Measurements from ENCODE around the gene PRKAG2.

PRKAG2 gene

DNA sequence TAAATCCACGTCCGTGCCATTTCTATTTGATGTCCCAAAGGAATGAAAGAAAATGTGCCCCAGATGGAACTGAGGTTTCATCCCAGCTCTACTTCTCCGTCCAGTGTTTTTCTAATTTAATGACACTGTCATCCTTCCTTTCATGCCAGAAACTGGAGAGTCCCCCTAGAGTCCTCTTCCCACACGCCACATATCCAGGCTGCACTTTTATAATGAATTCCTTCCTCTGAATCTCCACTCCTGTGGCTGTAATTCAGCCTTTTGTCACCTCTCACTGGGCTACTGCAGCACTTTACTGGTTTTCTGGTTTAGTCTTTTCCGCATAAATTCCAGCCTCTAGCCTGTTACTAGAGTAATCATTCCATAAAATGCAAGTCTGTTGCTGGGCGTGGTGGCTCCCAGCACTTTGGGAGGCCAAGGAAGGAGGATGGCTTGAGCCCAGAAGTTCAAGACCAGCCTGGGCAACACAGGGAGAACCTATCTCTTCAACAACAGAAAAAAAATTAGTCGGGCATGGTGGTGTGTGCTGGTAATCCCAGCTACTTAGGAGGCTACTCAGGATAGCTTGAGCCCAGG, 214.6 kb downstream of the PRKAG2 start:
- no peak for DNase-seq

DNA sequence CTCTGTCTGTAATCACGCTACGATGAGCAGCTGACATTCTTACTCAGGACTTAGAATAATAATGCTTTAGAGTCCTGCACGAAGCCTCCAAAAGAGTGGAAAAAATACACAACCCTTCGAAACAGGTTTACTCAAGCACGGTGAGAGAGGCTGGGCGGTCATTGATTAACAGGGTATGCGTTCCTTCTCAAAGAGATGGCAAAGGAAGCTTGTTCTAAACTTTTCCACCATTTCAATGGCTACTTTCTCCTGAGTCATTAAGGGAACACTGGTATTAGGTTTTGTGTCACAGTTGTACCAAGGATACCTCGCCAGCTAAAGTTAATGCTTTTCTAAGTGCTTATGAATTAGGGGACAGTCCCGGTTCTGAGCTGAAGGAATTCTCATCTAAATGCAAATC, 215.3 kb downstream of the PRKAG2 start:
- DNase-seq = no peak

DNA sequence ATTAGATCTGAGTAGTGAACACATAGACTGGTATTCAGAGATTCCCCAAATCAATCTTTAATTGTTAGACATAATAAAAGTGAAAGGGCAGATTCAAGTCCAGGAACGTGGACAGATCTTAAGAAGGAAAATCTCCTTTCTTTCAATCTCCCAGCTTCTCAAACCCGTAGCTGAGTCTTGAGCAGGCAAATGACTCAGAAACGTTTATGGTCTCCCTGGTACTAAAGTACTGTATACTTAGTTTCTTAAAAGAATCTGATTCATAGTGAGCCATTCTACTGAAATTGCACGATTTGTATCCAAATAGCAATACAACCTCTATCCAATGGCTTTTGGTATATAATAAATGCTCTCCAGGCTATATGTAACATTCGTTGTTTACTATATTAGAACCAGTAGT, 216.8 kb downstream of the PRKAG2 start:
- no peak for DNase-seq

DNA sequence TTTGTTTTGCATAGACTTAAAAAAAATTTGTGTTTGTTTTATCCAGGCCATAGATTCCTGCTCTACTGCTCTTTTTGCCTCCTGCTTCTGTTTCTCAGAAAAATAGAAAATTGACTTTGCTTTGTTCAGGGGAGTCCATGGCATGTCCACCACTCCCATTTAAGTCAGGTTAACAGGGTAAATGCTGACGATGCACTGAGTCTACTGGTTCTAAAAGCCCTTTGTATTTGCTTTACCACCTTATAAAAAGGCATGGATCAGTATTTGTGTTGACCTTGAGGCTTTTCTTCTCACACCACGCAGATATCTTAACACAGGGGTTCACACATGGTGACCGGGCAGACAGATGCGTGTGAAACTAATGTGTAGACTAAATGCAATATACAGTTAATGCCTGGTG, 217.7 kb downstream of the PRKAG2 start:
- DNase-seq = no peak

DNA sequence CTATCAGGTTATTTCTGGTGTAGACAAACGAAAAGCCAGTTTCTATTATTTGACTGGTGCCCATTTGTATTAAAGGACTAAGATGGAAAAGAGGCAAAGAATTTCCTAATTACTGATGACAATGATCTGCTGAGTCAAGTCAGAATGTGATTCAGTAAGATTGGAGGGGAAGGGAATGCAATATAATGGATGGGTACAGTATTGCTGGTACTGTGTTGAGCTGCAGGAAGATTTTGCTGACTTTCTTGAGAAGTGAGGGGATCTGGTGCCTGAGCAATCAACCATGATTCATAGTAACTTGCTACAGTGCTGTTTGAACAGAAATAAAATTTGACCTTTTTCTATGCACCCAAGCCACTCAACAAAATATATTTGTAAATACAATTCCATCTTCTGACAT, 218.1 kb downstream of the PRKAG2 start:
- no peak for DNase-seq

DNA sequence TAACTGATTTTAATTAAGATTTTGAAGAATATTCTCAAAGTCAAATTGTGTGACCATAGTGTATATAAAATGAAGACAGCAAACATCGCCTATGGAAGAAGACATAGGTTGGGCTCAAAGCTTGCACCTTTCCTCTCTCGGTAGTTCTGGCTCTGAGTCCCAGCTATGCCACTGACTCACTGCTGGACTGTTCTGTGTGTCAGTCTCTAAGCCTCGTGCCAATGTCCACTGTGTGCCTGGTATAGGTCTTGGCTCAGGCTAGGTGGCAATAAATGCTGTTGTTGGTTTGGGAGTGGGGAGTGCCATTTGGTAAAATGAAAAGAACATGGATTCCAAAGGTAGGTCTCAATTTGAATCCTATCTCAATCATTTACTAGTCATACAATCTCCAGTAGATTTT, 219.7 kb downstream of the PRKAG2 start:
- no peak for DNase-seq

DNA sequence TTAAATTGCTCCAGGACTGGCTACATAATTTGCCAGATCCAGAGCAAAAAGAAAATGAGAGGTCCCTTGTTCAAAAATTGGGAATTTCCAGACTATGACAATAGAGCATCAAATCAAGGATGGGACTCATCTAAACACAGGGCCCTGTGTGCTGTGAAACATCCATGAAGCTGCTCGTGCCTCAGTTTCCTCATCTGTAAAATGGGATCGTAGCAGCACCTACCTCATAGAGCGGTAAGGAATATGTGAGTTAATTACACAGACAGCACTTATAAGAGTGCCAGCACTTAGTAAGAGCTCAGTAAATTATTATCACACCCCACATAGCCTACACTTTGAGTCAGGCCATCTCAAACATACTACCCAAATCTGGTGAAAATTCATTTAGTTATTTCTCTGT, 221.4 kb downstream of the PRKAG2 start:
- DNase-seq = no peak

DNA sequence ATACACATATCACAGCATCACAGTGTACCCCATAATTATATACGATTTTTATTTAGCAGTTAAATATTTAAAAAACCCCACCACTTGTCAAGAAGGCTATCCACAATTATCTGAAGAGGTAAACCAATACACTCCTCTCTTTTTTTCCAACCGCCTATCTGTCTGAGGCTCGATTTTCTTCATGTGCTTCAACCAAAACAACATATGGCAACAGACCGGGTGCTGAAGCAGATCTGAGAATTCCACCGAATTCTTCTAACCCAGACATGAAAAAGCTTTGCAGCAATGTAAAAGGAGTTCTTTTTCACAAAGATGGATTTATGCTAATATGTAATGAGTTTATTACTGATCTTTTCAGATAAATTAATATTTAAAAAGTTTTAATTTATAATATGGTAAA, 224.8 kb downstream of the PRKAG2 start:
- no peak for DNase-seq

DNA sequence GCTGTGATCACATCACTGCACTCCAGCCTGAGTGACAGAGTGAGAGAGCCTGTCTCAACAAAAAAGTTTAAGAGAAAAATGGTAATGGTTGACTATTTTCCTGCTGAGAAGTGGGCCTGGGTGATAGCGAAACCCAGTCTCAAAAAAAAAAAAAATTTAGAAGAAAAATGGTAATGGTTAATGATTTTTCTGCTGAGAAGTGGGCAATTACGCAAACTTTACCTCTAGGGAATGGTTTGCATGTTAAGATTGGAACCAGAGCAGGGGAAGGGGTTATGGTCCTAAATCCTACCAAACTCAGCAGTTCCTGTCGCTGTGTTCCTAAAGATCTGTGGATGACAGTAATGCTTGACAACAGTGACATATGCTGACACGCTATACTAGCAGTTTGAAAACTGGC, 226.8 kb downstream of the PRKAG2 start:
- DNase-seq = no peak

DNA sequence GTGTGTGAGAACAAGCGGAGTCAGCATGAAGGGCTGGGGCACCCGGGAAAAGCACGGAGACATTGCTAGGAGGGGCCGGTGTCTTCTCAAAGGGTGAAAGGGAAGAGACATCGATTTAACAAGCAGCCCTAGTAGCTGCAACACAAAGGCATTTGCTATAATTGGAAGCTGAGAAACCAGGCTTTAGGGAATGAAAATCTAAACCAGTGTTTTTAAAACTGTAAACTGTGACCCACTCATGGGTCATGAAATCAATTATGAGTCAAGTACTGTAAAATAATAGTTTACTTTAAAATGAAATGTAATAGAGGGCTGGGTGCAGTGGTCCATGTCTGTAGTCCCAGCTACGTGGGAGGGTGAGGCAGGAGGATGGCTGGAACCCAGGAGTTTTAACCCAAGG, 228.5 kb downstream of the PRKAG2 start:
- DNase-seq = no peak

DNA sequence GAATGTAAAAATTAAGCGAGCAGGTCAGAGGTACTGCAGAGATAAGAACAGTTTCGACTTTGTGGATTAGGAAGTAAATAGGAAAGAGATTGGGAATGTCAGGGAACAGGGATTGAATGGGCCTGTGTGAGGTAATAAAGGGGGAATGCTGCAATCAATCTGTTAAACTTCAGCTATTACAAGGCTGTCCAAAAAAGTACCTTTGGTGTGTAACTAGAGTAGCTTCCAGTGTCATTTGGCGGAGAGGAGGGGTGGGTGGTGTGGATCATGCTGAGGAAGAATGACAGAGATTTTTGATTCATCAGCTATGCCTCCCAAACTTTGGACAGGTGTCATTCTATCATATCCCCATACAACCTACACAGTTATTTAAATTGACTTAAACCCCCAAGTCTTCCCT, 229.0 kb downstream of the PRKAG2 start:
- DNase-seq = no peak

DNA sequence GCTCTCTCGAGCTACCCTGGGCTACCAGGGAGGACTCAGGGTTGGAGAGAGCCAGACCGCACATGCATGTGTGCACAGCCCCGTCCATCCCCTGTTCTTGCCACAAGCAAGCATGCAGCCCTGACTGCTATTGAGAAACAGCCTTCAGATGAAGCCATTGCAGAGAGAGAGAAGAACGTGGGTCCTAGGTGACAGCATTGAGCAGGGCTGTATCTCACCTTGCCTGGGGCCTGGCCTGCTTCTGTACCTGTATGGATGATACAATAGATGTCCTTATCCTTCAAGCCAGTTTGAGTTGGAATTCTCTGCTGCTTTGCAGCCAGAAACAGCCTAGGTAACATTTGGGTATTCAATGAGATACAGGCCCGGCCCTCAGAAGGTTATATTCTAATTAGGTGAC, 229.9 kb downstream of the PRKAG2 start:
- DNase-seq = no peak

DNA sequence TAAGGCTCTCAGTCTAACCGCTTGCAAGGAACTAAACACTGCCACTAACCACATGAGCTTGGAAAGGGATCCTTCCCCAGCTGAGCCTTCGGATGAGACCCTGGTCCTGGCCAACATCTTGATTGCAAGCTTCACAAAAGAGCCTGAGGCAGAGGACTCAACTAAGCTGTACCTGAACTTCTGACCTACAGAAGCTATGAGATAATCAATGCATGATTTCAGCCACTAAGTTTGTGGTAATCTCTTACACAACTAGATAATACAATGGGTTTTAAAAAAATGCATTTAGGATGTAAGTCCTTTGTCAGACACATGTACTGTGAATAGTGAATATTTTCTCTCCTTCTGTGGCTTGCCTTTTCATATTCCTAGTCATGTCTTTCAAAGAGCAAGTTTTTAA, 231.6 kb downstream of the PRKAG2 start:
- DNase-seq = no peak

DNA sequence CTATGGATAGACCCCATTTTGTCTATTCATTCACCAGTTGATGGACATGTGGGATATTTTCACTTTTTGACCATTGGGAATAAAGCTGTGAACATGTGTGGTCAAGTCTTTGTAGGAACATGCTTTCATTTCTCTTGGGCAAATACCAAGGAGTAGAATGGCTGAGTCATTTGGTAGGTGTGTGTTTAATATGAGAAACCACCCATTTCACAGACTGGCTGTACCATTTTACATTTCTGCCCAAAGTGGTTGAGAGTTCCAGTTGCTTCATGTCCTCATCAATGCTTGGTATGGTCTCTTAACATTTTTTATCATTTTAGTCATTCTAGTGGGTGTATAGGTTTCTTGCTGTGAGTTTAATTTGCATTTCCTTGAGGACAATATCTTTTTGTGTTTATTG, 232.4 kb downstream of the PRKAG2 start:
- no peak for DNase-seq

DNA sequence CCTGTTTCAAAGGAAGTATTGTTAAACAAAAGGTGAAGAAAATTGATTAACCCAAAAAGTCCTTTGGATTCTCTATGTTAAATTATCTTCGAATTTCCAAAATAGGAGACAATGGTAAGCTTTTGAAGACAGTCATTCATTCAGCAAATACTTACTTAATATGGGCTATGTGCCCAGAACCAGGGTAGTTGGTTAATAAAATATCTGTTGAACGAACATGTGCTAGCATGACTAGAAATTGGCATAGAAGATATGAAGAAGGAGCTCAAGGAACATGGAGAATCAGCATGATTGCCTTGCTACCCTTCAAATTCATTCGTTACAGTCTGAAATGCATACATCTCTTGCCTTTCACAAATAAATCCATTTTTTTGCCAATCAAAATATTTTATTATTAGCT, 234.2 kb downstream of the PRKAG2 start:
- no peak for DNase-seq

DNA sequence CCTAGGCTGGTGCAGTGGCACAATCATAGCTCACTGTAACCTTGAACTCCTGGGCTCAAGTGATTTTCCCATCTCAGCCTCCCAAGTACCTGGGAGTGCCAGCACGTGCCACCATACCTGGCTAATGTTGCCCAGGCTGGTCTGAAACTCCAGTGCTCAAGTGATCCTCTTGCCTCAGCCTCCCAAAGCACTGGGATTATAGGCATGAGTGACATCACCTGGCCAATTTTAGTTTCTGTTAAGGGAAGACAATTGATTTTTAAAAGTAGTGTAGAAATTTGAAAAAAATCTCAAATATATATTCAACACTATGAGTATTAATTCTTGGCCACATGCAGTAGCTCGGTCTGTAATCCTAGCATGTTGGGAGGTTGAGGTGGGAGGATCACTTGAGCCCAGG, 235.3 kb downstream of the PRKAG2 start:
- DNase-seq = no peak

DNA sequence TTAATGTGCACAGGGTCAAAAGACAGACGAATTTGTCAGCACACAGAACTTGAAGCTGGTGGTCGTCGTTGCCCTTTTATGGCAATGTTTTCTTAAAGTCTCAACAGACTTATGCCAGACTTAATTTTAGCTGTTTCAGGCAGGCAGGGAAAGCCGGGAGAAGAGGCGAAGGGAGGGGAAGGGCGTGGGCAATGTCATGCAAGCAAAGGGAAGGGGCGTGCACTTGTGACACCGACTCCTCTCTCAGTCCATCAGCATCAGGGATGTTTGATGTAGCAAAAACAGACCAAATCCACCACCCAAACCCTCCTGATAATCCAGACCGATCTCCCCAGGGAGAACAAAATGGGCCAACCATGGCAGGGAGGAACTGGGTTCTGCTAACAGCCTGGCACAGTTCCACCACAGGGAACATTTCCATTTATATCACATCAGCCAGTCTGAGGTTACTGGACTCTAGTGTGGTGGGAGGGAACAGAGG, 239.1 kb downstream of the PRKAG2 start:
- no peak for DNase-seq

DNA sequence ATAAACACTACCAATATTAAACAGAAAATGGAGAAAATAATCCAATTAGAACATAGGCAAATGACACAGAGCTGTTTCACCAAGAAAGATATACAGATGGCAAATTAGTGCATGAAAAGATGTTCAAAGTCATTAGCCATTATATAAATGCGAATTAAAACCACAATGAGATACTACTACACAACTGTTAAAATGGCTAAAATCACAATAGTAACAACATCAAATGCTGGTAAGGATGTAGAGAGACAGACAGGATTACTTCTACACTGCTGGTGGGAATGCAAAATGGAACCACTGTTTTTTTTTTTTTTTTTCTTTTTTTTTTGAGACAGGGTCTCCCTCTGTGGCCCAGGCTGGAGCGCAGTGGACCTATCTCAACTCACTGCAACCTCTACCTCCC, 242.3 kb downstream of the PRKAG2 start:
- no peak for DNase-seq

DNA sequence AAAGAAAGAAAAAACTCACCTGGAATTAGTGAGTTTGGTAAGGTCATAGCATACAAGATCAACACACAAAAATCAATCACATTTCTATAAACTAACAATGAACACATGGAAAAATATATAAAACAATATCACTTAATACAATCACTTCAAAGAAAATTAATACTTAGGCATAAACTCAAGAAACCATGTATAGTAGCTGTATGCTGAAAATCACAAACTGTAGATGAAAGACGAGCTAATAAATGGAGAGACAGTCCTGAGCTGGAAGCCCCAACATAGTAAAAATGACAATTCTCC, 243.5 kb downstream of the PRKAG2 start:
- DNase-seq = no peak

DNA sequence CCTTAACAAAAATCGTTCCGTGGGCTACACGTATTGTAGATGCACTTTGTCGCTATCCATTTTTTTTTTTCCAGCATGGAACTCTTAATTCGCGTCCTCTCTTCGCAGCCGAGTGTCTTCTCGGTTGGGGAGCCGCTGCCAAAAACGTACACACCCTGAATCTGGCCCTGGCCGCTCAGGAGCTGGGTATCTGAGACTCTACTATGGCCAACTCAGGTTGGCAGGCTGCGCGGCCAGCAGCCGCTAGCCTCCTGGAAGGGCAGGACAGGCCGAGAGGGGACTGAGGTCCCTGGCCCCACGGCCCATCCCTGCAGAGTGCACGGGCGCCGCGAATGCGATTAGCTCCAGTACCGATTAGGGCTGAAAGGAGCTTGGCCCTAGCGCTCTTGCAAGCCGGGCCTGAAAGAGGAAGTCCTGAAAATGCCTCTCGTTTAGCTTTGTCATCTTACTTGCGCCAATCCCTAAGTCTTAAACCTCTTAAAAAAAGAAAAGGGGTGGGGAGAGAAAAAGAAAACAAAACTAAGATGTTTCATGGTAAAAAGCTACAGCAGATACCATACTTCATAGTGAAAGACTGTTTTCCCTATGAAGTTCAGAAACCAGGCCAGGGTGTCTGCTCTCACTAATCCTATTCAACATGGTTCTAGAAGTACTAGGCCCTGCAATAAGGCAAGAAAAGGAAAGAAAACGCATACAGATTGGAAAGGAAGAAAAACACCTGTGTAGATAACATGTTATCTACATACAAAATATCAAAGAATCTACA, 244.0 kb downstream of the PRKAG2 start:
- DNase-seq = peak; percentile 44

DNA sequence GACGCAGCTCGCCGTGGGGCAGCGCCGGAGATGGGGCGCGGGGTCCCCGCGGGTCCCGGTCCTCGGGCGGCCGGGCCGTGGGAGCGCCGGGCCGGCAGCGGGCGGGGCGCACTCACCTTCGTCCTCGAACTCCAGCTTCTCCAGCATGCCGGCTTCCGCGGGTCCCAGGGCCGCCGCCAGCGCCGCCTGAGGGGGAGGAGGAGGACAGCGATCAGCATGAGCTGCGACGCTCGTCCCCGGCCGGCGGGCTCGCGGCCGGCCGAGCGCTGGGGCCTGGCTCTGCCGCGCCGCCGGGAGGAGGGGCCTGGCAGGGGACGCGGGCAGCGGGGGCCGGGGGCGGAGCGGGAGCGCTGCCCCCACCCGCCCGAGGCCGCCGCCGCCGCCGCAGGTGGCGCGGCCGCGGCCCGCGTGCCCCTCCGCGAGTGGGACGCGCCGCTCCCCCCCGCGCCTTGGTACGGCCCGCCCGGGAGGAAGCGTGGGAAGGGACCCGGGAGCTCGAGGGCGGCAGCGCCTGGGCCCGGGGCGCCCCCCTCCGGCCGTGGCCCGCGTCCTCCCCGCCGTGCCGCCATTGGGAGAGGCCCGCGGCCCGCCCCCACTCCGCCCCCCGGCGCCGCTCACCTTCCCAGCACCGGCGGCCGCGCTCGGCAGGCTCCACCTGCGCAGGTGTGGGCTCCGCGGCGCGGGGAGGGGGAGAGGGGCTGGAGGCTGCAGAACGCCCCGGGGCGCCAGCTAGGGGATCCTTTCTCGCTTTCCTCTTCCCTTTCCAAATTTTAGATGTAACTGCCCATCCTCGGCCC, 244.8 kb downstream of the PRKAG2 start:
- DNase-seq = peak; percentile 86

DNA sequence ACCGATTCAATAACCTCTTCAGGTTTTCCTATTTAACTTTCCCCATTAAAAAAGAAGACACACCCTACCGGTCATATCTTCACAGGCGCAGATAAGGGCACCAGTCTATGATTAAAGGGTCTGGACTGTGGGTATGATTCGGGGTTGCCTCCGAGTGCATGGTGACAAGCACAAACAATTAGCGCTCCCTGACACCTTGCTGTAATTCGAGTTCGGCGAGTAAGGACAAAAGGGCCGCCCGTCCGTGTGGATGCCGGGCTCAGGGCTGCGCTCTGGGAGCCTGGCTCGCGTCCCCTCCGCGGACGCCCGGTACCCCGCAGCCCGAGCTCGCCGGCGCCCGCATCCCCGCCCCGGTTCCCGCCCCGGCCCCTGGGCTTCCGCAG, 245.4 kb downstream of the PRKAG2 start:
- no peak for DNase-seq

DNA sequence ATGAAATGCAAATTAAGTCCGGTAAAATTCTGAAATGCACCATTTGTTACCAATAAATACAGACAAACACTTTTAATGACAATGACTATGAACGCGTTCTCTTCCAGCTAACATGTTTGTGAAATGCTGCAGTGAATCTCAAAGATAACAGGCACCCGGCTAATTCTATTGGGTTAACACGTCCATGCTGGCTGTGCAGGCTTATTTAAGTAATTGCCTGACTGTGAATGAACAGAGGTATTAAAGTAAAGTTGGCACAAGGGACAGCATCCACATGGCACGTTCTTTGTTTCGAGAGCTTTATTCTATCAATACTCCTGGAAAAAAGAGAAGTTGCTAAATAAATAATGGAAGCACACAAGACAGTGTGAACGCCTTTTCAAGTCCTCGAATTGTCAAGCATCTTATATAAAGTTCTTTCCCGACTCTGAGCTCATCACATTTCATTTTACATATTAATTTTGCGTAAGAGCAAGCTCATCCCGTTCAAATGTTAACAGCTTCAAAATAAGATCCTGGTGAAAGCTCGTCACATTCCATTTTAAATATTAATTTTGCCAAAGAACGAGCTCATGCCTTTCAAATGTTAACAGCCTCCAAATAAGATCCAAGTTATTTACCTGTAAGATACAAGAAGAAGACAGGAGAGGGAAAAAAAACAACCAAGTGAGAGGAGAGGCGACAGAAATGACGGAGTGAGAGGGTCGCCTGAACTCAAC, 245.9 kb downstream of the PRKAG2 start:
- no peak for DNase-seq

DNA sequence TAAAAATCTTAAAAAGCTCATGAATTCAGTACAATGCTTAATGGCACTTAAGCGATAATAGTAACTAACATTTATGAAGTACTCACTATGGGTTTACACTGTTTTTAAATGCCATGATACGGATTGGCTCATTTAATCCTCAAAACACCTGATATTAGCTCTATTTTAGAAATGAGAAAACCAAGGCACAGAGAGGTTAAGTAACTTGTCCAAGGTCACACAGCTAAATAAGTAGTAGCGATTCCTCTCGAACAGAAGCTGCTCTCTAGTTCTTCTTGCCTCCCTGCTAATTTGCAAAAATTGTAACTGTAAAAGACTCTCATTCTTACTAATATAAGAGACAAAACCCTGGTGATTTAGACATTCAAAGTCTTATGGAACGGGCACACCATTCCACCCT, 246.6 kb downstream of the PRKAG2 start:
- no peak for DNase-seq

Data from activated effector memory CD4-positive, alpha-beta T cell treated with Interleukin-2 at 50 U/mL for 16 hours (primary cell).